Measurements from ENCODE around the gene ACP5. TPM values are rescaled to one million over a fixed set of nuclear protein-coding genes. Genes with fewer than 3 reads are reported as not detected.
"Not testable (repeated sequence)": the region's sequence is repeated elsewhere in the genome, so short reads cannot be mapped to it uniquely, and the experiment has no call there.

Gene ACP5
- total RNA-seq, 2 donors from 2014 or later, result 22.6 to 26.8 TPM

- intact Hi-C loops (cut with DNase I, micrococcal nuclease), result loop anchor here in 1 of 2 donors (10.0 kb wide), 1 partner anchor 92 kb away; no protein-coding TSS in a partner anchor
- ATAC-seq (no peak), DNase-seq (no peak)
Observed at GRCh38 chr19:11586331-11586730, 8.9 kb upstream of the ACP5 start.

DNA sequence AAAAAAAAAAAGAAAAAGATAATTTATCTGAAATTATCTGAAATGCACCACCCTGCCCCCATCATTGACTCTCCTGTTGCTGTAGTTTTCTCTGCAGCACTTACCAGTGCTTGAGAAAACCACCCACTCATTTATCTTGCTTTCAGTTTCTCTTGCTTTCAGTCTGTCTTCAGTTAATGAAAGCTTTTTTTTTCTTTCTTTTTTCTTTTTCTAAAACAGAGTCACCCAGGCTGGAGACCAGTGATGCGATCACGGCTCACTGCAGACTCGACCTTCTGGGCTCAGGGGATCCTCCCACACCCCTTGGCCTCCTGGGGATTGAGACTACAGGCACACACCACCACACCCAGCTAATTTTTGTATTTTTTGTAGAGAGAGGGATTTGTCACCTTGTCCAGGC lies 4.3 kb upstream of the ACP5 start:
- ATAC-seq (no peak), DNase-seq (no peak)
- intact Hi-C loops (cut with DNase I, micrococcal nuclease), result loop anchor here in 1 of 2 donors (10.0 kb wide), 1 partner anchor 87 kb away; no protein-coding TSS in a partner anchor

GRCh38 chr19:11580116-11580515 lies 2.7 kb upstream of the ACP5 start:
- no peak for DNase-seq
- intact Hi-C loops (cut with DNase I, micrococcal nuclease), result loop anchor here in 1 of 2 donors (10.0 kb wide), 1 partner anchor 85 kb away; no protein-coding TSS in a partner anchor
- no peak for ATAC-seq

DNA sequence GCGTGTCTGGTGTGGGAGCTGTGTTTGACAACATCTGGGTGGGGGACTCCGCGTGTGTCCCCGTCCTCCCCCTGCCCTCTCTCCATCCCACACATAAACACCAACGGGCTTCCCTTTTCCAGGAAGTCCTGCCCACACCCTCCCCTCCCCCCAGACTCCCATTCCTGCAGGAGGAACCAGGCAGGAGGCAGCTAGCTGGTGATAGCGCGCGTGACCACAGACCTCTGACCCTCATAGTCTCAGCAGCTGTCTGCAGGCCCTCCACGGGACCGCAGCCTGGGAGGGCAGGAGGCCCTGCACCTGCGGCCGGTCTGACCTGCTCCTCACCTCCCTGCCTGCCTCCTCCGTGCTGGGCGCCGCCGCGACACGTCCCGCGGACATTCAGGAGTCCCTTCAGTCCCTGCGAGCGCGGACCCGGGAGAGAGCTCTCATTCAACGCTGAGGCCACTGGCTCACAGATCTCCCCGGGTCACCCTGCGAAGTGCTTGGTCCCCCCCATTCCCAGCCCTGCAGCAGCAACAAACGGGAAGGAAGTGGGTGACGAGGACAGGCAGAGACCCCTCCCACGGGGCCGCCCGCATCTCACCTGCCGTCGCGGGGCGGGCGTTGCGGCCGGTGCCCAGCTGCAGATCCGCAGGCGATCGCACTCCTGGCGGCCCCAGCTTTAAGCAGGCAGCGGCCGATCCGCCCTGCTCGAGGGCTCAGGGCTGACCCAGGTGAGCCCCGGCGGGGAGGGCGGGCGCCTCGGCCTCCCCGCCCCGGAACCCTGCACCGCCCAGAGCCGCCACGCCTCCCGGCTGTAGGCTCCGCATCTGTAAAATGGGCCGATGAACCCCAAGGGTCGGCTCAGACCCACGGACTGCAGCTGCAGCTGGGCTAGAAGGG lies 1.1 kb upstream of the ACP5 start:
- intact Hi-C loops (cut with DNase I, micrococcal nuclease), result no loop called here
- DNase-seq, result peak; percentile 68 to 81

GRCh38 chr19:11576227-11576626 lies 1.2 kb downstream of the ACP5 start:
- ATAC-seq (no peak), DNase-seq (no peak)
- intact Hi-C loops (cut with DNase I, micrococcal nuclease), result no loop called here

More for the DNA sequence above, 1.1 kb upstream of the ACP5 start:
- ATAC-seq, result peak; percentile 84

DNA sequence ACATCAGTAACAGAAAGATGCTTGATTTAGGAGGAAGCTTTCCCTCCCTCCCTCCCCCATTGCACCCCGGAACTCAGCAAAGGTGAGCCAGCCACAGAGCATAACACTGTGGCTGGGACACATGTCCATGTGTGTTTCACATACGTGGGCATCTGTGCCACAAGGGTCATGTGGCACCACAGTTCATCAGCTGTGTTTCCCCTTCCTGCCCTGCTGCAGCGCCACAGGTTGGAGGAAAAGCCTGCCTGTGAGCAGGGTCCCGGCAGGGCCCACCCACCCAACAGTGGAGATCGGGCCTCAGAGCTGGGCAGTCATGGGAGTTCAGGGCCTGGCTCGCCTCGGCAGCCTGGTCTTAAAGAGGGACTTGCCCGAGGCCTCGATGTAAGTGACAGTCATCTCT lies 2.8 kb downstream of the ACP5 start:
- no peak for DNase-seq
- intact Hi-C loops (cut with DNase I, micrococcal nuclease), result no loop called here
- no peak for ATAC-seq

DNA sequence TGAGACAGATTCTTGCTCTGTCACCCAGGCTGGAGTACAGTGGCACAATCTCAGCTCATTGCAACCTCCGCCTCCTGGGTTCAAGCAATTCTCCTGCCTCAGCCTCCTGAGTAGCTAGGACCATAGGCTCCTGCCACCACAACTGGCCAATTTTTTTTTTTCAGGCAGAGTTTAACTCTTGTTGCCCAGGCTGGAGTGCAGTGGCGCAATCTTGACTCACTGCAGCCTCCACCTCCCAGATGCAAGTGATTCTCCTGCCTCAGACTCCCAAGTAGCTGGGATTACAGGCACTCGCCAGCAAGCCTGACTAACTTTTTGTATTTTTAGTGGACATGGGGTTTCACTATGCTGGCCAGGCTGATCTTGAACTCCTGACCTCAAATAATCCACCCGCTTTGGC lies 3.7 kb downstream of the ACP5 start:
- intact Hi-C loops (cut with DNase I, micrococcal nuclease); ATAC-seq; DNase-seq: not testable (repeated sequence)

DNA sequence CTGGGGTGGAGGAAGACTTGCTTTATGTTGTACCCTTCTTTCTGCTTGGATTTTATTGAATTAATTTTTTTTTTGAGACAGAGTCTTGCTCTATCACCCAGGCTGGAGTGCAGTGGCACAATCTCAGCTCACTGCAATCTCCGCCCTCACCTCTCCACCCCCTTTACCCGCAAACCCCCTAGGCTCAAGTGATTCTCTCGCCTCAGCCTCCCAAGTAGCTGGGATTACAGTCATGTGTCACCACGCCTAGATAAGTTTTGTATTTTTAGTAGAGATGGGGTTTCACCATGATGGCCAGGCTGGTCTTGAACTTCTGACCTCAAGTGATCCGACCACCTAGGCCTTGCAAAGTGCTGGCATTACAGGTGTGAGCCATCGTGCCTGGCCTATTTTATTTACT lies 4.1 kb downstream of the ACP5 start:
- DNase-seq; intact Hi-C loops (cut with DNase I, micrococcal nuclease); ATAC-seq: not testable (repeated sequence)

DNA sequence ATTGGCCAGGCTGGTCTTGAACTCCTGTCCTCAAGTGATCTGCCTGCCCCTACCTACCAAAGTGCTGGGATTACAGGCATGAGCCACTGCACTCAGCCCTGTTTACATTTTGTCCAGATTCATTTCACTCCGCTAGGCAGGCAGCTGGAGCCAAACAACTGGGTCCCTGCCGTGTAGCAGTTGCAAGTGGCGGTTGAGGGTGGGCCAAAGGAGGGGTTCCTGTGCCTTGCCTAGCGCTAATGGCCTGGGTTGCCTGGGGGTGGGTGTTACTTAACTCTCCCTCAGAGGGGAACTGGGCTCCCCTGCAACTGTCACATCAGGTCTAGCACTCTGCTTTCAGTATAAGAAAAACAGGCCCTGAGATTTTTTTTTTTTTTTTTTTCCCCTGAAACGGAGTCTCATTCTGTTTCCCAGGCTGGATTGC lies 7.4 kb downstream of the ACP5 start:
- DNase-seq (no peak), ATAC-seq (no peak)
- intact Hi-C loops (cut with DNase I, micrococcal nuclease), result no loop called here

DNA sequence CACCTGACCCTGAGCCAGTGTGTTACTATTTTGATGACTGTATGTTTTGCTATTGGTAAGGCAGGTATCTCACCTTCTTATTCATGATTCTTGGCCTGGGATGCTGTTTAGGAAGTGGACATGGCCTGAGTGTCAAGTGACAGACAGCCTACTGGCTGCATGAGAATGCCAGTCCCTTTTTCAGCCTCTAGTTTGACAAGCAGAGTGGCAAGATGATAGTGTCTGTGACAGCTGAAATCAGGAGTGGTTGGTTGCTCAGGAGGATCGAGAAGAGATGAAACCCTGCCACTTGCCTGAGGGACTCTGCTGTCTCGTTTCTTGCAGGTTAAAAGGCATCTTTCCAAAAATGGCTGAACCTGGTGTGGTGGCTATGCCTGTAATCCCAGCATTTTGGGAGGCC lies 11.3 kb downstream of the ACP5 start:
- ATAC-seq (no peak), DNase-seq (no peak)
- intact Hi-C loops (cut with DNase I, micrococcal nuclease), result no loop called here

DNA sequence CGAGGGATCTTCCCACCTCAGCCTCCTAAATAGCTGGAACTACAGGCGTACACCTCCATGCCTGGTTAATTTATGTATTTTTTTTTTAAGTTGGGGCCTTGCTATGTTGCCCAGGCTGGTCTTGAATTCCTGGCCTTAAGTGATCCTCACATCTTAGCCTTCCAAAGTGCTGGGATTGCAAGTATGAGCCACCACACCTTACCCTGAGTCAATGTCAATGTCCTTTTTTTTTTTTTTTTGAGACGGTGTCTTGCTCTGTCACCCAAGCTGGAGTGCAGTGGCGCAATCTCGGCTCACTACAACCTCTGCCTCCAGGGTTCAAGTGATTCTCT lies 11.8 kb downstream of the ACP5 start:
- DNase-seq; intact Hi-C loops (cut with DNase I, micrococcal nuclease); ATAC-seq: not testable (repeated sequence)

DNA sequence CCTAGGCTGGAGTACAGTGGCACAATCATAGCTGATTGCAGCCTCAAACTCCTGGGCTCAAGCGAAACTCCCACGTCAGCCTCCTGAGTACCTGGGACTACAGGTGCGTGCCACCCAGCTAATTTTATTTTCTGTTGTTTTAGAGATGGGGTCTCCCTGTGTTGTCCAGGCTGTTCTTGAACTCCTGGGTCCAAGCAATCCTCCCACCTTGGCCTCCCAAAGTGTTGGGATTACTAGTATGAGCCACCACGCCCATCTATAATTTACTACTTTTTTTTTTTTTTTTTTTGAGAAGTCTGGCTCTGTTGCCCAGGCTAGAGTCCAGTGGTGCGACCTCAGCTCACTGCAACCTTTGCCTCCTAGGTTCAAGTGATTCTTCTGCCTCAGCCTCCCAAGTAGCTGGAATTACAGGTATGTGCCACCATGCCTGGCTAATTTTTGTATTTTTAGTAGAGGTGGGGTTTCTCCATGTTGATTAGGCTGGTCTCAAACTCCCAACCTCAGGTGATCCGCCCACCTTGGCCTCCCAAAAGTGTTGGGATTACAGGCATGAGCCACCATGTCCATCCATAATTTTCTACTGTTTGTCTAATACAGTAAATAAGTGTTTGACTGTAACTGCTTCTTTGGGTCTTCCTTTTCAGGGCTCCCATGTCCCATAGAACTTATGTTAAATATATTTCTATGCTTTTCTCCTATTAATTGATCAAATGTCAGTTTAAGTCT lies 13.2 kb downstream of the ACP5 start:
- intact Hi-C loops (cut with DNase I, micrococcal nuclease); DNase-seq; ATAC-seq: not testable (repeated sequence)

DNA sequence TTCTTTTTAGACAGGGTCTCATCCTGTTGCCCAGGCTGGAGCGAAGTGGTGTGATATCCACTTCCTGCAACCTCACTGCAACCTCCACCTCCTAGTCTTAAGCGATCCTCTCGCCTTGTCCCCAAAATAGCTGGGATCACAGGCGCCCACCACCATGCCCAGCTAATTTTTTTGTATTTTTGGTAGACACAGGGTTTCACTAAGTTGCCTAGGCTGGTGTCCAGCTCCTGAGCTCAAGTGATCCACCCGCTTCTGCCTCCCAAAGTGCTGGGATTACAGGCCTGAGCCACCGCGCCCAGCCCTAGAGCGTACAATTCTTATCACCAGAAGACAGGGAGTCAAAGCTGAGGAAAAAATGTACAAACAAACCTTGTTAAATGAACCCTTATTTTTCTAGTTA lies 13.9 kb downstream of the ACP5 start:
- DNase-seq (no peak), ATAC-seq (no peak)
- intact Hi-C loops (cut with DNase I, micrococcal nuclease), result no loop called here

GRCh38 chr19:11560404-11561051 lies 16.9 kb downstream of the ACP5 start:
- intact Hi-C loops (cut with DNase I, micrococcal nuclease), result no loop called here
- ATAC-seq, result peak; percentile 23

GRCh38 chr19:11558881-11559828 lies 18.3 kb downstream of the ACP5 start, which contains the start of gene ELOF1:
Gene ELOF1, minus strand, starts transcription at chr19:11559230. Its CDS starts 4,883 bp downstream, at chr19:11554347.
- intact Hi-C loops (cut with DNase I, micrococcal nuclease), result no loop called here
- ATAC-seq (peak; percentile 98), DNase-seq (peak; percentile 96 to 99)

More at GRCh38 chr19:11560404-11561051, 16.9 kb downstream of the ACP5 start:
- DNase-seq, result no peak

DNA sequence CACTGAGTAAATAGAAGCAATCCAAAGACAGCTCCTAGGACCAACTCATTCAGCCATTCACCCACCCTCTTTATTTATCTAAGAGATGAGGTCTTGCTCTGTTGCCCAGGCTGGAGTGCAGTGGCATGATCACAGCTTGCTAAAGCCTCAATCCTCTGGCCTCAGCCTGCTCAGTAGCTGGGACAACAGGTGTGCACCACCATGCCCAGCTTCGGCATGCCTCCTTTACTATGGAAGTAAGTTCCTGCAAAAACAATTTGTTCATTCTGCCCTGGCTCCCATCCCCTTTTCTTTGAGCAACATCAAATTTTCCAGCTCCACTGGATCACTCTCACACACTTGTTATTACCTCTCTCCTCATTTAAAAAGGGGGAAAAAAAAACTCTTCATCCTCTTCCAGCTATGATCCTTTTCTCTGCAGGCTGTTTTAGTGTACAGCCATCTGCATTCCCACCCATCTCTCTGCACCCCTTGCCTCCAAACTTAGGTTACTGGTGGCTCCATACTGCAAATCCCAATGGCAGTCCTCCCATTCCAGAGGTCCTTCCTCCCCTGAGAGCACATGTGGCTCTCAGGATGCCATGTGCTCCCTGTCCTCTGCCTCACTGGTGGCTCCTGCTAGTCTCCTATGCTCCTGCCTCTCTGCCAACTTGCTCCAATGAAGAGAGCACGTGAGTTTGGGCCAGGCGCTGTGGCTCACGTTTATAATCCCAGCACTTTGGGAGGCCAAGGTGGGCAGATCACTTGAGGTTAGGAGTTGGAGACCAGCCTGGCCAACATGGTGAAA lies 20.6 kb downstream of the ACP5 start:
- no peak for ATAC-seq
- DNase-seq, result no peak
- intact Hi-C loops (cut with DNase I, micrococcal nuclease), result no loop called here

- ATAC-seq, result no peak
- no peak for DNase-seq
- intact Hi-C loops (cut with DNase I, micrococcal nuclease), result no loop called here
Observed at GRCh38 chr19:11555246-11555645, 22.2 kb downstream of the ACP5 start.

All from left colon (tissue), 2 donors.